Neural progenitor cell (in vitro differentiated cells): ENCODE measurements around the gene PAPLN.

Source experiments
- CTCF ChIP-seq: fragments of 200-600 bp; sonication (generic); IDR thresholded peaks from 2 replicates; pipeline ENCODE4 v1.5.1; 2017; ENCODE audit warnings: antibody characterized with exemption, mild to moderate bottlenecking
- EZH2 ChIP-seq: fragments of 200-600 bp; sonication (generic); IDR thresholded peaks from 2 replicates; pipeline ENCODE4 v1.6.1; 2017; ENCODE audit warnings: antibody characterized with exemption, mild to moderate bottlenecking, moderate library complexity
- EZH2phosphoT487 ChIP-seq: fragments of 200-600 bp; sonication (generic); IDR thresholded peaks from 2 replicates; pipeline ENCODE4 v1.6.1; 2017; ENCODE audit warnings: antibody characterized with exemption

DNA sequence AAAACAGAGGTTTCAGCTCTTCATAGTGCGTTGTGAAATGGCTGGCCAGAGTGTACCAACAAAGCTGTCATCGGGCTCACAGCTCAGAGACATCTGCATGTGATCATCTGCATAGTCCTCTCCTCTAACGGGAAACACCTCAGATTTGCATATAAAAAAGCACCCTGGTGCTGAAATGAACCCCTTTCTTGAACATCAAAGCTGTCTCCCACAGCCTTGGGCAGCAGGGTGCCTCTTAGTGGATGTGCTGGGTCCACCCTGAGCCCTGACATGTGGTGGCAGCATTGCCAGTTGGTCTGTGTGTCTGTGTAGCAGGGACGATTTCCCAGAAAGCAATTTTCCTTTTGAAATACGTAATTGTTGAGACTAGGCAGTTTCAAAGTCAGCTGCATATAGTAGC, 14.3 kb upstream of the PAPLN start:
- TF ChIP-seq EZH2 (no peak), CTCF (no peak), EZH2phosphoT487 (no peak)
